GM12878 (cell line): ENCODE results near the gene RHOF. TPM values are rescaled to one million over a fixed set of nuclear protein-coding genes. Genes with fewer than 3 reads are reported as not detected.

ENCODE experiments used
- HDGF ChIP-seq: fragments of 450-650 bp; IDR thresholded peaks from 2 replicates; pipeline ENCODE4 v1.6.1; 2016; ENCODE audit warnings: antibody characterized with exemption
- IKZF2 ChIP-seq, 2 experiments: fragments of 450-650 bp; IDR thresholded peaks; 2 replicates each; pipeline ENCODE4 v1.6.1; 2017; ENCODE audit warnings: mild to moderate bottlenecking in 2 of 2, moderate library complexity in 2 of 2
- POLR2AphosphoS2 ChIP-seq: IDR thresholded peaks from 2 replicates; pipeline ENCODE4 v1.6.1; 2011; ENCODE audit warnings: low read depth, mild to moderate bottlenecking, low read length, improper control_type of control experiment, moderate library complexity
- SIX5 ChIP-seq: IDR thresholded peaks from 2 replicates; pipeline ENCODE4 v1.6.1; 2011; ENCODE audit warnings: mild to moderate bottlenecking, low read depth, low read length, moderate library complexity; ENCODE audit not compliant: severe bottlenecking
- polyA plus RNA-seq, 11 experiments: library from polyadenylated mRNA; depleted of rRNA in 4 of 11; unstranded in 6 of 11; stranded (reverse) in 5 of 11; fragments of >200 nt; fragmentation: Nextera tagmentation in 4 of 11; fragmentation: Illumina TruSeq in 1 of 11; extraction: Ambion mirVana in 4 of 11; extraction: Trizol in 1 of 11; gene quantifications; 1 replicate in 1 of 11; 2 replicates in 10 of 11; pipeline versions ENCODE4 v1.2.1 to v1.2.3, GENCODE V29; 2011 to 2016; ENCODE audit warnings: inconsistent platforms in 2 of 11, missing spikeins in 2 of 11, low read depth in 1 of 11
- total RNA-seq, 4 experiments: library from RNA; depleted of rRNA in 3 of 4; stranded (reverse); fragments of >200 nt in 3 of 4; fragmentation: Illumina TruSeq in 1 of 4; extraction: Trizol in 1 of 4; gene quantifications; 2 replicates each; pipeline versions ENCODE4 v1.2.1 to v1.2.3, GENCODE V29; 2013 to 2021
- TF ChIP-seq, protein P1 (sequence below): fragments of 450-650 bp; IDR thresholded peaks from 2 replicates; pipeline ENCODE4 v1.6.1; 2017; ENCODE audit warnings: borderline replicate concordance
- TF ChIP-seq, protein P2 (sequence below): fragments of 450-650 bp; formaldehyde crosslinking; IDR thresholded peaks from 2 replicates; pipeline ENCODE4 v1.4.0; 2020; ENCODE audit warnings: mild to moderate bottlenecking, moderate library complexity

RHOF gene
- total and polyA plus RNA-seq, 10 of the 15 experiments (the other 5 are each of a cell fraction or from before 2014, with no cell fraction given) = 6.1 to 78.7 (median 39.7) TPM

DNA sequence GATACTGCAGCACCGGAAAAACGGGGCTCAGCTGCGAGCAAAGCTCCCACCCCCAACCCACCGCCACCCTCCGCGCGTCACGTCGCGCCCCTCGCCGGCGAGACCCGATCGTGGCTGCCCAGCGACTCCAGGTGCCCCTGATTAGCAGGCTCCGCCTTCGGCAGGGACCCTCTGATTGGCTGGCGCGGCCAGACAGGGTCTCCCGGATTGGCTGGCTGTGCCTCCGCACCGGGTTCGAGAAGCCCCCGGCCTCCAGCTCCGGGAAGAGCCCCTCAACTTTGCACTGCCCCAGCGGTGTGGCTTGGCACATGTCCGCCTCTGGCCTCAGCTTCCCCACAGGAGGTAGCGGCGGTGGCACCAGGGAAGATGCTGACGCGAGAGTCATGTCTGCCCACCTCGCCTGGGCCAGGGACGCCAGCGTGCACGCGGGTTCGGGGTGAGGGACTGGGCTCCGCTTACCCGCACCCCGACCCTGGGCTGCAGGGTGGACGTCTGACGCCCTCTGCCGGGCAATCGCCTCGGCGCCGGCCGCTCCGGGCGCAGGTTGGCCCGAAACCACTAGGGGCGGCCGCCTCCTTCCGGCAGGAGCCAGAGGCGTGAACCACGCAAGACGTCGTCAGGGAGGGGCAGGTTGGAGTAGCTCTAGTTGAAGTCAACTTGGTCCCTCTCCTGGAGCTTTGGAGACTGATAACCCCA lies 498 bp upstream of the RHOF start (continued):
- TF ChIP-seq, protein P1, sequence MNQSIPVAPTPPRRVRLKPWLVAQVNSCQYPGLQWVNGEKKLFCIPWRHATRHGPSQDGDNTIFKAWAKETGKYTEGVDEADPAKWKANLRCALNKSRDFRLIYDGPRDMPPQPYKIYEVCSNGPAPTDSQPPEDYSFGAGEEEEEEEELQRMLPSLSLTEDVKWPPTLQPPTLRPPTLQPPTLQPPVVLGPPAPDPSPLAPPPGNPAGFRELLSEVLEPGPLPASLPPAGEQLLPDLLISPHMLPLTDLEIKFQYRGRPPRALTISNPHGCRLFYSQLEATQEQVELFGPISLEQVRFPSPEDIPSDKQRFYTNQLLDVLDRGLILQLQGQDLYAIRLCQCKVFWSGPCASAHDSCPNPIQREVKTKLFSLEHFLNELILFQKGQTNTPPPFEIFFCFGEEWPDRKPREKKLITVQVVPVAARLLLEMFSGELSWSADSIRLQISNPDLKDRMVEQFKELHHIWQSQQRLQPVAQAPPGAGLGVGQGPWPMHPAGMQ = no peak
- TF ChIP-seq IKZF2 (IDR thresholded peaks at IDR 0.05) = peak; percentile 42 to 44
- no peak; the same call in 1 of the 2 replicates for TF ChIP-seq POLR2AphosphoS2
- TF ChIP-seq, protein P2, sequence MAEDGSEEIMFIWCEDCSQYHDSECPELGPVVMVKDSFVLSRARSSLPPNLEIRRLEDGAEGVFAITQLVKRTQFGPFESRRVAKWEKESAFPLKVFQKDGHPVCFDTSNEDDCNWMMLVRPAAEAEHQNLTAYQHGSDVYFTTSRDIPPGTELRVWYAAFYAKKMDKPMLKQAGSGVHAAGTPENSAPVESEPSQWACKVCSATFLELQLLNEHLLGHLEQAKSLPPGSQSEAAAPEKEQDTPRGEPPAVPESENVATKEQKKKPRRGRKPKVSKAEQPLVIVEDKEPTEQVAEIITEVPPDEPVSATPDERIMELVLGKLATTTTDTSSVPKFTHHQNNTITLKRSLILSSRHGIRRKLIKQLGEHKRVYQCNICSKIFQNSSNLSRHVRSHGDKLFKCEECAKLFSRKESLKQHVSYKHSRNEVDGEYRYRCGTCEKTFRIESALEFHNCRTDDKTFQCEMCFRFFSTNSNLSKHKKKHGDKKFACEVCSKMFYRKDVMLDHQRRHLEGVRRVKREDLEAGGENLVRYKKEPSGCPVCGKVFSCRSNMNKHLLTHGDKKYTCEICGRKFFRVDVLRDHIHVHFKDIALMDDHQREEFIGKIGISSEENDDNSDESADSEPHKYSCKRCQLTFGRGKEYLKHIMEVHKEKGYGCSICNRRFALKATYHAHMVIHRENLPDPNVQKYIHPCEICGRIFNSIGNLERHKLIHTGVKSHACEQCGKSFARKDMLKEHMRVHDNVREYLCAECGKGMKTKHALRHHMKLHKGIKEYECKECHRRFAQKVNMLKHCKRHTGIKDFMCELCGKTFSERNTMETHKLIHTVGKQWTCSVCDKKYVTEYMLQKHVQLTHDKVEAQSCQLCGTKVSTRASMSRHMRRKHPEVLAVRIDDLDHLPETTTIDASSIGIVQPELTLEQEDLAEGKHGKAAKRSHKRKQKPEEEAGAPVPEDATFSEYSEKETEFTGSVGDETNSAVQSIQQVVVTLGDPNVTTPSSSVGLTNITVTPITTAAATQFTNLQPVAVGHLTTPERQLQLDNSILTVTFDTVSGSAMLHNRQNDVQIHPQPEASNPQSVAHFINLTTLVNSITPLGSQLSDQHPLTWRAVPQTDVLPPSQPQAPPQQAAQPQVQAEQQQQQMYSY (CRISPR knock-in tag) = no peak
- TF ChIP-seq HDGF = peak; percentile 78; the same call in 1 of the 2 replicates
- TF ChIP-seq SIX5 = no peak
- TF ChIP-seq, all 136 proteins: peak for 58
